GM19193 (cell line): Measurements from ENCODE around the gene KIF6.

Experiments used
- POLR2A ChIP-seq: IDR thresholded peaks from 4 replicates; pipeline ENCODE4 v1.6.1; 2011; ENCODE audit not compliant: insufficient read depth, insufficient read length; ENCODE audit errors: extremely low read depth

Gene KIF6

DNA sequence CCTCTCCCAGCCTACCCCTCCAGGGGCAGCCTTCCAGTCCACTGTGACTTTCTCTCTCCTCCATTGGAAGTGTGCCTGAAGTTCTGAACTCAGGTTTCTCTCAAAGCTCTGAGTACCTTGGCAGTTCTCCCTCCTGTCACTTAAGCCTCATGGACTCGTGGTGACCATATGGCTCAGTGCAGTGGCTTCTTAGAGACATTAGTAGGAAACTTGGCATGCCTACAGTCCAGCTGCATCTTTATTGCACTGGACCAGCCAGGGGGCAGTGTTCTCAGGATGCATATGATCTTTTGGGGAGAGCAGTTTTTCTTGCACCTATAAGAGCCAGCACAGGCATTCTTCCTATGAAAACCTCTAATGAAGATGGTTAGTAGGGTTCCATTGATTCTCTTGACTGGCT, 355.2 kb downstream of the KIF6 start:
- no peak for TF ChIP-seq POLR2A

DNA sequence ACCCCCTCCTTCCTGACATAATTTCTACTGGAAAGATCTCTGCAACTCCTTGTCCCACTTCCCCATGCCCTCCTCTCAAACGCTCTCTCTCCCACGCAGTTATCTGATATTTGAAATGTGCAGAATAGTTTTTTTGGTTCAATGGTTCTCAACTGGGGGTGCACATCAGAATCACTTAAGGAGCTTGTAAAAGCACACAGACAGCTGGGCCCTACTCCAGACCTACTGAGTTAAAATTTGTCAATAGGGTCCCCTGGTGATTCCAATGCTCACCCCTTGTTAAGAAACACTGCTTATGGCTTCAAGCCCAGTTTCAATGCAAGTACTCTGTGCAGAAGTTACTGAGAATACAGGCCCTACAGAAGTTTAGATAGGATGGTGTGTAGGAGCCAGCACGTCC, 357.5 kb downstream of the KIF6 start:
- TF ChIP-seq POLR2A, result no peak

DNA sequence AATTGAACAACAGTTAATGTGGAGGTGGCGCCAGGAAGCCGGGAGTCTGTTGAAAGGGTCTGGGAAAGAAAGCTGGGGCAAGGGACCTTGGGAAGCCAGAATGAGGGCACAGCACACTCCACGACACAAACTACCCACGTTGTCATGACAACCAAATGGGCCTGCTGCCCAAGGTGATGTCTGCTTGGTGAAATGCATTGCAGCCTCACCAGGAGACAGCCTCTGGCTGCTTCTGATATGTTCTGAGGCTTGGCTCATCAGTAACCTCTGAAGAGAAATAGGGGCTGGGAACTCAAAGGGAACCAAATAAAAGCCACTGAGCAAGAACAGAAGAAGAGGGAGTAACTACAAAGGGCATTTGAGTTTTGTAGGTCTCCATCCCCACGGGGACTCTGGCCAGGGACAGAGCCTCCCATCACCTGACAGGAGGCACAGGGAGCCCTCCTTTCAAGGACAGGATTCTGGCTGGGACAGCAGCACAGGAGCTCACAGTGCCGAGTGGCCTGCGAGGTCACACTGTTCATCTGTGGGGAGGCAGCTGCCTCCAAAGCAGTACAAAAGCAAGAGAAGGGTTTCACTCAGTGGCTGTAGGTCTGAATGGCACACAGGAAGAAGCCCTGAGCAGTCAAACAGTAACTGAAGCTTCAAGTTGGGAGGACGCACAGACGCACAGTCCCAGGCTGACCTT, 358.1 kb downstream of the KIF6 start:
- TF ChIP-seq POLR2A, result no peak

DNA sequence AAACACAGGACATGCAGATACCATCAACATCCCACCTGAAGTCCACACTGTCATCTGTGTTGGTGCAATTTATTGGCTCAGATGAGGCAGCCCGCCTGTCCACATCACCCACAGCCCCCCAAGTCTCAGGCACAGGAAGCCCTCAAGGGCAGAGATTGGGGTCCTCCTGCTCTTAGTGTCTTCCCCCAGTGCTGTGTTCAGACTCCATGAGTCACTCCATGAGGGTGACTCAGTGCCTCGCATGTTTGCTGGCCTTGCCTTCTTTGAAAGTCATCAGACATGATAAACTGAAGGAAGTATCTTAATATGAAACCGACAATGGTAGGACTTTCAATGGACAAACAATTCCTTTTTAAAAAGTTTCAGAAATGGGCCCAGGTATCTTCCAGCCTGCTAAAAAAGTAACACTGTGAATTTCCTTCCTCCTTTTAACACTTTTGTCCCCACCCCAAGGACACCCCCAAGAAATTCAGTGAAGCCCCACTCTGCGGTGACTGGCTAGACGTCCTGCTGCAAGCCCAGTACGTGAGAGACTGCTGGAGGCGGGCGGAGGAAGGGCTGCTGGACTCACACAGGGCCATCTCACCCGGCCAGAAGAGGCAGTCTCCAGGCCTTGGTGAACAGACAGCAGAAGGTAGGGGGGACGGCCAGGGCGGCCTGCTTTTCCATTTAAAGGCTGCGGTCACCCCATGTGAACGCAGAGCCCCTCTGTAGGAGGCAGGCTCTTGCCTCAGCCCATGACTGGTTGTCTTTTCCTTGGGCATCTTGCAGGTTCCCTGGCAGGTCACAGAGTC, 359.7 kb downstream of the KIF6 start:
- no peak for TF ChIP-seq POLR2A

DNA sequence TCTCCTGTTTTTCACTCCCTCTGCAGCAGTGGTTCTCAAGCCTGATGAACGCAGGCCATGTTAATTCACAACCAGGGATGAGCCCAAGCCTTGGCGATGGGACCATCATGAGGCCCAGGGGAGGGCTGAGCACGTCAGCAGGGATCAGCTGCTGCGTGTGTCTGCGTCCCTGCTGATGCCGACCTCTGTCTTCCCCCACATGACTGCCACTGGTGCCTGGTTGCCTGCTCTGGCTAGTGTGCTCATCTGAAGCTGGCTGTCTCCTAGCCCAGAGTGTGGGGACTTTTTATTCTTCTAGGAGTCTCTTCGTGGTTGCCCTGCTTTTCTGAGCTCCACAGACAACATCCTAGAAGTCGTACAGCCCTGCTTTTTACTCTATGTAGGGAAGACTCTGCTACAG, 361.9 kb downstream of the KIF6 start:
- TF ChIP-seq POLR2A, result no peak

DNA sequence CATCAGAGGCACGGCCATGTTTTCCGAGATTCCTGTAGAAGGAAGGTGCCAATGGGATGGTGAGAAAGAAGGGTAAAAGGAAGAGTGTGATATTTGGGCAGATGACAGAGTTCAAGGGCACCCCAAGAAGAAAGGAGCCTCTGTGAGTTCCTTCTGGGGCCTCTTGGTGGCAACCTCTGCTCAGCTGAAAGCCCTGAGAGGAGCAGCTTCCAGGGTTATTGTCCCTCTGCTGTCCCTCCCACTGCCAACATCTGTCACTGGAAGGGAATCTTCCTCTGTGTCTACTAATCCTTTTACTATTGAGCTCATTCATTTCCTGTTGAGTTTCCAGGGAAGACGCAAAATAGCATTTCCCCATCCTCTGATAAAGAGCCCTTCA, 362.7 kb downstream of the KIF6 start:
- no peak for TF ChIP-seq POLR2A

DNA sequence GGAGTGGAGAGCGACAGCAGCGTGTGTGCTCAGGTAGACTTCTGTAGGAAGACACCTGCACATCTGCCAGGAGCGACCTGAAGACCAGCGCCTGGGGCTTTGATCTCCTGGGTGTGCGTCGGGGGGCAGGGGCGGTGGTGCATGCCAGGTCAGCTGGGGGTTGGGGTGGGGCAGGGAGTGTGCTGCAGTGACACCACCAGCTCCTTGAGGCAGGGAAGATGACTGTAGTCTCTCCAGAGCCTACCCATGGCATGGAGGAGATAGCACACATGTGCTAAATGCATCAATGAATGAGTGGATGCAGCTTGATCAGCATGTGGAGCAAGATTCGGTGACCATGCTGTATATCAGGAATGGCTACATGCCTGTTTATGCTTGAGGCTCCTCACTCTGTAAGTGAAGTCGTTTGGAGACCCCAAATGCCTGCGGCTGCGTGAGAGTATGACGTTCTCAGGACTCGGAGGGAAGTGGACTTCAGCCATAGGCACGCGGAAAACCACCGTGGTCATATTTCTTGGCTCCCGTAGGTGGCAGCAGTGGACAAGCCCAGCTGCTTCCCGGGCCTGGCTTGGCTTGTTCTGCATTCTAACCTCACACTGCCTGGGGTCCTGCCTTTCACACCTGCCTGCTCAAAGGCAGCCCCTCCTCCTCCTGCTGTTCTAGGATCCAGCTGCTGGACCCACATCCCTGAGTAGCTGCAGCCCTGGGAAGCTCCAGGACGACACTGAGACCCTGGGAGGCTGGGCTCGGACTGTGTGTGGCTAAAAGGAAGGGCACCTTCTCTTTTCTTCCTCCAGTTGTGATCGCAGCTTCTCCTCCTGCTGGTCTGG, 363.3 kb downstream of the KIF6 start:
- no peak for TF ChIP-seq POLR2A

DNA sequence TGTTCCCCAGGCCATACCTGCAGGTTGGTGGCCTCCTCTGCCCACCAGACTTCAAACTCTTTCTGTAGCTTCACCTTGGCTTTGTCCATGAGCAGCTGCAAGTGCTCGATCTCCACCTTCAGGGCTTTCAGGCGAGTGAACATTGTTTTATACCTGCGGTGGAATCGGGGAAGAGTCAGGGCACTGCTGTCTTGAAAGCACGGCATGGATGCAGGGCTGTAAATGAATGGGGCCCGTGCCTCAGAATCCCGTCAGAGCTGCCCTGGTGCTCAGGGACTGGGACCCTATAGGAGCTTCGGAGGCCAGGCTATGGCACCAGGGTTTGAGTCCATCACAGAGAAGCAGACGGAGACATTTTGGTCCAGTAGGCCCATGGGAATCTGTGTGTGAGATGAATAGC, 364.8 kb downstream of the KIF6 start:
- no peak for TF ChIP-seq POLR2A

DNA sequence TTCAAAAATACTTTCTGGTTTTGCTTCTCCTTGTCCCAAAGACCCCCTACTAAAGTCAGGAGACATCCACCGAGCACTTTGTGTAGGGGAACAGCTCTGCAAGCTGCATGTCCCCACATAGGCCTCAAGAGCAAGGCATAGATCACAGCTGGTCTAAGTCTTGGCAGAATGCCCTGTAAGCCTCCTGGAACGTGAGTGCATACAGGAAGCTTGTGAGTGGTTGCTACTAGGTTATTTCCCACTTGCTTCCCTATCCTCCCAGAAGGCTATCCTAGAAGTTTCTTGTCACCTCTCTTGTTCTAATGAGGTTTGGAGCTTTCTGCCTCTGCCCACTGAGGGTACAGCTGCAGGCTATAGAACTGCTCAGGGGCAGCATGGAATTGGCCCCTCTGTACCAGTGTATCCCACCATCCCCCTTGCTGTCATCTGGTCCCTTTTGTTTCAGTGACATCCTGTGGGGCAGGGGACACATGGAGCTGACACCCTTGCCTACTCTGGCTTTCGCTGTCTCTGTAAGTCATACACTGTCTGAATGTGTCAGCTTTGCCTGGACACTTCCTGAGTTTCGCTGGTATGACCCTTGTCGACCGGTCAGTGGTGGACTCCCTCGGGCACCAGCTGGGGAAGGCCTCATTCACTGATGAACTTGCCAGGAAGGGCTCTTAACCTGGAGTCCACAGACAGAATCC, 367.1 kb downstream of the KIF6 start:
- TF ChIP-seq POLR2A, result no peak

DNA sequence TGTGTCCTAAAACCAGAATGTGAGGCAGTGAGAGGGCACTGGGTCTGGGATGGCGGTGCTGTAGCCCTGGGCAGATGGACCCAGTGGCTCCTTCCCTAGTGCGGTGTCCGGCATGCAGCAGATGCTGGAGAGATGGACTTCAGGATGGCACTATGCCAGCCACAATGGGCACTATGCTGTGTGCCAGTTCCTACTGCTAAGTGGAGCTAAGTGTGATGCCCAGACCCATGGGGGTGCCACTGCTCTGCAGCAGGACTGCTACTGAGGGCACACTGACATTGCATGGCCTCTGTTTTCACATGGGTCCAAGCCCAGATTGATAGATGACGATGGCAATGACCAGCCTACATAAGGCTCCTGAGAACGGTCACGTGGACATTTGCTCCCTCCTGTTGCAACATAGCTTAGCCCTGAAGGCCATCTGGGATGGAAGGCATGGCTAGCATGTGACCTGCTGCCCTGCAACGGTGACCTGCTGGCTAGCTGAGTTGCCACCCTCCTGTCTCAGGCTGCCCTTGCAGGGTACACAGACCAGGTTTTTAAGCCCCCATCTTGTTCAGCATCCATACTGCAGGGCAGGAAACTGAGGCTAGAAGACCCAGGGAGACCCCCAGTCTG, 371.4 kb downstream of the KIF6 start:
- TF ChIP-seq POLR2A, result no peak

DNA sequence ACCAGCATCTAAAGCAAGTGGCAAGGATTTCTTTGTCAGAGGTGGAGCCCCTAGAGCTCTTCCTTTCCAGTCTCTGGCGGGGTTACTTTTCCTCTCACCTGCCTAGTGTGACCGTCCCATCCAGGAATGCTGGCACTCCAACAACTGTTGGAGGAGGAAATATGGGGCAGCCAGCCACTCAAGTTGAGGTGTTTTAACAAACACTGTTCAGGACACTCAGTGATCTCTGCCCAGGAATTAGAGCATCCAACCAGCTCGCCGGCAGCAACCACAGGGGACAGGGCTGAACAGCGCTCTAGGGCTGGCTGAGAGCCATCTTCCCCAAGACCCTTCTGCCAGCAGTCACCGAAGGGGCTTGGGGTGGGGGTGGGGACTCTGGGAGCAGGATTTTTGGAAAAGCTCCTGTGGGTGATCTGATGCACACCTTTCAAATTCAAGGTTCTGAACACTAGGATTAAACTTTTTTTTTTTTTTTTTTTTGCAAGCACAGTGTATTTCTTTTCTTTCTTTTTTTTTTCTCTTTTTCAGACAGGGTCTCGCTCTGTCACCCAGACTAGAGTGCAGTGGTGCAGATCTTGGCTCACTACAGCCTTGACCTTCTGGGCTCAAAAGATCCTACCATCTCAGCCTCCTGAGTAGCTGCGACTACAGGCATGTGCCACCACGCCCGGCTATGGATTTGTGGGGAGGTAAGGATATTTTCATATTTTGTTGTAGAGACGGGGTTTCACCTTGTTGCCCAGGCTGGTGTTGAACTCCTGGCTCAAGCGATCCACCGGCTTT, 374.3 kb downstream of the KIF6 start:
- no peak for TF ChIP-seq POLR2A

DNA sequence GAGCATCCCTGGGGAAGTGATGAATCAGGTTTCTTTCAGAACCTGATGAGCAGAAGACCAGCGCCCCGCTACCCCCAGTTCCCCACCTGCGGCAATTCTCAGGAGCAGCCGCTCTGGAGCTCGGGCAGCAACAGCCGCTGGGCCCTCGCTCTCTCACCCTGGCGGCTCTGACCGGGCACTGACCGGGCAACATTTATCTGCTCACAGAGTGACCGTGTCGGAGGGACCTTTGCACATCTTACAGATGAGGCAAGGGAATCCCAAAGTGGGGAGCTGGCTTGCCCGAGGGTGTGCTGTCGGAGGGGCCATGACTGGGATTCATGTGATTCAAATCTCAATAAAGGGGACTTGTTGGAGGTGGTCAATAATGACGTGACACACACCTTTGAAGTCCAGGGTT, 376.5 kb downstream of the KIF6 start:
- TF ChIP-seq POLR2A, result no peak

DNA sequence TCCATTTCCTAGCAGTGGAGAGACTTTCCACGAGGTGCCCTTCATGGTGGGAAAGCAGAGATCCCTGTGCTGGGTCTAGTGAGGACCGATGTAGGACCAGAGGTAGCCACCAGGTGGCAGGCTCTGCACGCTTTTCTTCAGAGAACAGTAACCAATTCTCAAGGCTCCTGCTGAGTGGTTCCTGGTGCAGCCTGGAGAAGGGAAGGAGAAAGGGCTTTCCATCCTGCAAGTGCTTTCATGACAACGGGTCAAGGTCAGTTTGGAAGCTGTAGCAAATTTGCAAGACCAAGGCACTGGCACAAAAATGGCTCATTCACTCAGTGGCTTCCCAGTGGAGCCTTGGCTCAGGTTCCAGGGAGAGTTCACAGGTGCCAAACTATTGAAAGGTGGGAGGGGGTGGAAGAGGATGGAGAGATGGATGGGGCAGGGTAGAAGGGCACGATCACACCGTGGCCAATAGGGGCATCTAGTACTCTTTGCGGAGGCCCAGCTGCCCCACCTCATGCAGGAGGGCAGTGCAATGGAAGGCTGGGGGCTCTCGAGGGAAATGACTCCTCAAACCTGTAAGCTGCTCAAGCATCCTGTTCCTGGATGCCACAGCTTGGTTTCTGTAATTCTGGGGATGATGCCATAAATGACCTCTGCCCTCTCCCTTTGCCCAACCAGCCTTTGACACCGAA, 377.2 kb downstream of the KIF6 start:
- TF ChIP-seq POLR2A, result no peak
